Upper lobe of right lung (tissue), 1 donor: ENCODE results near the gene SLC16A3. TPM values are rescaled to one million over a fixed set of nuclear protein-coding genes. Genes with fewer than 3 reads are reported as not detected.
A peak's percentile ranks its signal among the peaks of the same experiment; 100 is the strongest.
"Not testable (repeated sequence)": the region's sequence is repeated elsewhere in the genome, so short reads cannot be mapped to it uniquely, and the experiment has no call there.

Experiments used
- ATAC-seq: fragments of 200-7000 bp; cut with Tn5 transposase; one replicate; pipeline ENCODE4 v1.9.1; 2020; ENCODE audit warnings: mild to moderate bottlenecking, moderate library complexity
- DNase-seq: peaks from one replicate; pipeline ENCODE4 v3.0.0-alpha.2; 2020
- H3K27ac ChIP-seq: fragments of 200-600 bp; one replicate; pipeline ENCODE4 v1.8.0; 2022
- H3K27me3 ChIP-seq: fragments of 200-600 bp; one replicate; pipeline ENCODE4 v1.8.0; 2022; ENCODE audit warnings: mild to moderate bottlenecking
- H3K36me3 ChIP-seq: fragments of 200-600 bp; one replicate; pipeline ENCODE4 v1.8.0; 2022
- H3K4me1 ChIP-seq: fragments of 200-600 bp; one replicate; pipeline ENCODE4 v1.8.0; 2022
- H3K4me3 ChIP-seq: fragments of 200-600 bp; one replicate; pipeline ENCODE4 v1.8.0; 2022; ENCODE audit warnings: mild to moderate bottlenecking
- H3K9me3 ChIP-seq: fragments of 200-600 bp; one replicate; pipeline ENCODE4 v1.8.0; 2022
- intact Hi-C: fragments of 100-400 bp; cut with DNase I; formaldehyde crosslinking; loops from one replicate; pipeline ENCODE4 v1.11.0; 2022
- total RNA-seq: library from RNA; stranded (reverse); fragmentation: NEBNext Ultra II Directional; extraction: Animal tissue kit (Norgen Biotek cat#: 25700); gene quantifications from one replicate; pipeline ENCODE4 v1.2.1, GENCODE V29; 2021
- TF ChIP-seq, protein P1 (sequence below): fragments of 200-600 bp; IDR thresholded peaks from one replicate; pipeline ENCODE4 v1.8.0; 2022; ENCODE audit warnings: antibody characterized with exemption
- donor health status: DM: no; HTN: yes; CAD: no; lungs with severe emphysema.

SLC16A3 gene
- total RNA-seq, 1 donor from 2014 or later, result 77.5 TPM

DNA sequence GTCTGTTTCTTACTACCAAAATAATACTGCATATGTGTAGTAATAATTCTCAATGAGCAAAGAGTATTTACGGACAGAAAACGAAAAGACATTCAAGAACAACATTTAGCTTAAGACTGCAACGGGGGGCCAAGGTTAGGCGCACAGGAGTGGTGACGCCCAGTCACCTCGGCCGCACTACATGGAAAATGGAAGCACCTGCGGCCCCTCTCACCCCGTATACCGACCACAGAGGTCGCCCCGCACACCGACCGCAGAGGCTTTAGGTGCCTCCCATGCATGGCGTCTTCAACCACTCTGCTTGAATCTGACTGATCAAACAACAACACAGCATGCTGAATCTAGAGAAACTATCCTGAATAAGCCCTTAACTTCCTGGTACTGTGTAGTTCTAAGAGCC, 42.6 kb upstream of the SLC16A3 start:
- Histone ChIP-seq H3K27me3 (no peaks in the 10 kb centered on the region), H3K9me3 (no peaks in the 10 kb centered on the region), H3K4me1 (no peaks in the 10 kb centered on the region), H3K4me3 (no peak overlapping the region), H3K27ac (no peak overlapping the region), H3K36me3 (peaks cover 12% of the 10 kb centered on the region)
- DNase-seq, result no peak
- TF ChIP-seq, protein P1, sequence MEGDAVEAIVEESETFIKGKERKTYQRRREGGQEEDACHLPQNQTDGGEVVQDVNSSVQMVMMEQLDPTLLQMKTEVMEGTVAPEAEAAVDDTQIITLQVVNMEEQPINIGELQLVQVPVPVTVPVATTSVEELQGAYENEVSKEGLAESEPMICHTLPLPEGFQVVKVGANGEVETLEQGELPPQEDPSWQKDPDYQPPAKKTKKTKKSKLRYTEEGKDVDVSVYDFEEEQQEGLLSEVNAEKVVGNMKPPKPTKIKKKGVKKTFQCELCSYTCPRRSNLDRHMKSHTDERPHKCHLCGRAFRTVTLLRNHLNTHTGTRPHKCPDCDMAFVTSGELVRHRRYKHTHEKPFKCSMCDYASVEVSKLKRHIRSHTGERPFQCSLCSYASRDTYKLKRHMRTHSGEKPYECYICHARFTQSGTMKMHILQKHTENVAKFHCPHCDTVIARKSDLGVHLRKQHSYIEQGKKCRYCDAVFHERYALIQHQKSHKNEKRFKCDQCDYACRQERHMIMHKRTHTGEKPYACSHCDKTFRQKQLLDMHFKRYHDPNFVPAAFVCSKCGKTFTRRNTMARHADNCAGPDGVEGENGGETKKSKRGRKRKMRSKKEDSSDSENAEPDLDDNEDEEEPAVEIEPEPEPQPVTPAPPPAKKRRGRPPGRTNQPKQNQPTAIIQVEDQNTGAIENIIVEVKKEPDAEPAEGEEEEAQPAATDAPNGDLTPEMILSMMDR, result no peak
- ATAC-seq, result no peak
- intact Hi-C loops, result no loop called here

DNA sequence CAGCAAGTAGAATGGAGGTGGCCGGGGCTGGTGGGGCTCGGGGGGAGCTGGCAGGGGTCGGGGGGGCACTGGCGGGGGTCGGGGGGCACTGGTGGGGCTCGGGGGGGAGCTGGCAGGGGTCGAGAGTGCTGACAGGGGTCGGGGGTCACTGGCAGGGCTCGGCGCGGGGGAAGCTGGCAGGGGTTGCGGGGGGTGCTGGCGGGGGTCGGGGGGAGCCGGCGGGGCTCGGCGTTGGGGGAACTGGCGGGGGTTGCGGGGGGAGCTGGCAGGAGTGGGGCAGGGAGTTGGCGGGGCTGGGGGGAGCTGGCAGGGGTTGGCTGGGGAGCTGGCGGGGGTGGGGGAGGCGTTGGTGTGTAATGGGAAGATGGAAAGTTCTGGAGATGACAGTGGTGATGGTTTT, 41.3 kb upstream of the SLC16A3 start:
- intact Hi-C loops, result no loop called here
- Histone ChIP-seq H3K4me3 (no peak overlapping the region), H3K36me3 (peaks cover 13% of the 10 kb centered on the region)

DNA sequence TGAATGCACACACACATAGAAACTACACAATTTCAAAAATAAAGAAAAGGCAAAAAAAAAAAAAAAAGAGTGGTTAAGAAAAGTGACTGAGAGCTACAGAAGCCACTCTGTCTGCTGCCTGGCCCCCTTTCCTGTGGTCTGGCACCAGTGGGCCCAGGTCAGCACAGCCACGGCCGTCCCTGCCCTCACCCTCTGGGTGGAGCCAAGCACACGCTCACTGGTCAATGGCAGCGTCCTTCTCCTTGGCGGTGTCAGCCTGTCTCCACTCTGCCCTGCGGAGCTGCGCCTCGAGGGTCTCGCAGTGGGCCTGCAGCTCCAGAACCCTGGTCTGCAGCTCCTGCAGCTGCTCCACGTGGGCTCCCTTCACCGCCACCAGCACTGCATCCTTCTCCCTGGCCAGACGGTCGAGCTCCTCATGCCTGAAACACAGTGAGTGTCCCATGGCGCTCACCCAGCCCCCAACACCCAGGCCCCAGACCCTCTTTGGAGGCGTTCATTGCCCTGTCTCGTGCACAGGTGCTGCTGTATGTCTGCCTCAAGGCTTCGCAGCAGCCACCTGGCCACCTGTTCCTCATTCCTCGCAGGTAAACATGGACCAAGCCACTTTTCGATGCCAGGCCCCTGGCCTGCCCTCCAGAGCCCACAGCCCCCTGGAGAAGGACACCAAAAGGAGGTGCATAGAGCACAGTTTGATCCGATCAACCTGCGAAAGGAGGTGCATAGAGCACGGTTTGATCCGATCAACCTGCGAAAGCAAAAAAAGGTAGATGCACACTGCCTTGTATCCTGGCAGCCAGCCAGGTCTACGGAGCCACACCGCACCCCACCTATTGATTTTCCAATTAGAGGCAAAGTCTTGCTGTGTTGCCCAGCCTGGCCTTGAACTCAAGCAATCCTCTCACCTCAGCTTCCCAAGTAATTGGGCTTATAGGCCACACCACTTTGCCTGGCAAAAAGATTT, 40.6 kb upstream of the SLC16A3 start:
- H3K4me3 ChIP-seq, result no peak overlapping the region
- DNase-seq (no peak), ATAC-seq (peak; percentile 18)
- H3K27me3 ChIP-seq, result no peaks in the 10 kb centered on the region
- H3K4me1 ChIP-seq, result no peaks in the 10 kb centered on the region
- H3K36me3 ChIP-seq, result peaks cover 21% of the 10 kb centered on the region
- intact Hi-C loops, result no loop called here
- no peak overlapping the region for H3K27ac ChIP-seq
- no peaks in the 10 kb centered on the region for H3K9me3 ChIP-seq
- TF ChIP-seq, protein P1, result no peak

More for the DNA sequence above, 41.3 kb upstream of the SLC16A3 start:
- ATAC-seq, result no peak
- no peak overlapping the region for H3K27ac ChIP-seq
- H3K4me1 ChIP-seq, result no peaks in the 10 kb centered on the region
- no peak for DNase-seq
- TF ChIP-seq, protein P1, result no peak
- no peaks in the 10 kb centered on the region for H3K9me3 ChIP-seq
- no peaks in the 10 kb centered on the region for H3K27me3 ChIP-seq

DNA sequence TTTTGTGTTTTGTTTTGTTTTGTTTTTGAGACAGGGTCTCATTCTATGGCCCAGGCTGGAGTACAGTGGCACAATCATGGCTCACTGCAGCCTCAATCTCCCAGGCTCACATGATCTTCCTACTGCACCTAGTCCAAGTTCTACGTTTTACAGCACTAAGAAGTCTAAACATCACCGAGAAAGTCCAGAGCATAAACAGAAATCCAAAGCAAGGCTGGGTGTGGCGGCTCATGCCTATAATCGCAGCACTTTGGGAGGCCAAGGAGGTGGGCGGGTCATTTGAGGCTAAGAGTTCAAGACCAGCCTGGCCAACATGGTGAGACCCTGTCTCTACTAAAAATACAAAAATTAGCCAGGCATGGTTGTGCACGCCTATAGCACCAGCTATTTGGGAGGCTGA, 35.8 kb upstream of the SLC16A3 start:
- intact Hi-C loops, H3K4me3 ChIP-seq, H3K27ac ChIP-seq, H3K4me1 ChIP-seq, ATAC-seq, H3K9me3 ChIP-seq, DNase-seq, H3K27me3 ChIP-seq: not testable (repeated sequence)
- peaks cover 32% of the 10 kb centered on the region for H3K36me3 ChIP-seq

DNA sequence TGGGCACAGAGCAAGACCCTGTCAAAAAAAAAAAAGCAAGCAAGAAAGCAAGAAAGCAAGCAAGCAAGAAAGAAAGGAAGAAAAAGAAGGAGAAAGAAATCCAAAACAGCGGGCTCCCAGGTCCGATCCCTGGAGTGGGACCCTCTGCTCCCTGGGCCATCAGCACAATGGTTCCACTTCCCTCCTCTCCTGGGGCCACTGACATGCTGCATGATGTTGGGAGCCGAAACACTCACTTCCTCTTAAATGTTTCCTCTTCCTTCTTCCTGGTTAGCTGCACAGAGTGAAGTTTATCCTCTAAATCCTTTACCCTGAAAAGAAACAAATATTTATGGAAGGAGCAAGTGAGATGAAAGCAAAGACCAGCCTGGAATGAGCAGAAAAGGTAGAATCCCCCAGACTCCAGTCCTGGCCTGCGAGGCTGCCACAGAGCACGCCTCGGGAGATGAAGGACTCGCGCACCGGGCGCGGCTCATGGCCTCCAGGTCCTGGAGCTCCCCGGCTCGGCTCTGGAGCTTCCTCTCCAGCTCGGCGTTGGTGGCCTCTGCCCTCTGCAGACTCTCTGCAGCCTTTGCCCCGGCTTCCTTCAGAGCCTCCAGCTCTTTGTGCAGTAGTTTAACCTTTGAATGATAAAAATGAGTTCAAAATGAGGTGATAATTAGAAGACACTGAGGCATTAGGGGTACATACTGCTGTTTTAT, 35.2 kb upstream of the SLC16A3 start:
- Histone ChIP-seq H3K9me3 (no peaks in the 10 kb centered on the region), H3K4me1 (no peaks in the 10 kb centered on the region), H3K36me3 (peaks cover 32% of the 10 kb centered on the region), H3K4me3 (peak overlapping the region; percentile 15), H3K27me3 (no peaks in the 10 kb centered on the region), H3K27ac (peak overlapping the region; percentile 64)
- no peak for DNase-seq
- intact Hi-C loops, result no loop called here
- ATAC-seq, result peak; percentile 87
- TF ChIP-seq, protein P1, result no peak

DNA sequence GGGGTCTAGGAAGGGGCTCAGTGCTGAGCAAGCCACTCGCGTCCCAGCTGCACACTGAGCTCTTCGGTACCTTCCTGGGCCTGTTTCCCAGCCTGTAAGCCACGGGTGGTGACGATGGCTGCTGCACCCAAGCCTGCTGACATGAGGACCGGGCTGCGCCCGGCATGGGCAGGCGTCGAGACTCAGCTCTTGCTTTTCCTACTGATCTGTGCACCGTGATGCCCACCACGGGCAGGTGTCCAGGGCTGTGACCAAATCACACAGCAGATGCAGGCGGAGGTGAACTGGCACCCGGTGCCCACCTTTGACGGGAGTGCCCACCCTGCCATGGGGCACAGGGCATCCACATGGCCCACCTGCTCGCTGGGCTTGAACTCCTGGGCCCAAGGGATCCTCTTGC, 34.1 kb upstream of the SLC16A3 start:
- TF ChIP-seq, protein P1, result no peak
- intact Hi-C loops, result no loop called here
- Histone ChIP-seq H3K4me1 (no peaks in the 10 kb centered on the region), H3K36me3 (peaks cover 32% of the 10 kb centered on the region), H3K27ac (no peak overlapping the region), H3K9me3 (no peaks in the 10 kb centered on the region), H3K4me3 (no peak overlapping the region), H3K27me3 (no peaks in the 10 kb centered on the region)
- no peak for DNase-seq
- ATAC-seq, result no peak
